OCI-LY7 (cell line): ENCODE results near the gene OR5H2.

ENCODE experiments used
- CTCF ChIP-seq: fragments of 200-600 bp; sonication (generic); conservative IDR thresholded peaks from 2 replicates; pipeline ENCODE4 v1.5.1; 2014; ENCODE audit warnings: mild to moderate bottlenecking, antibody characterized with exemption, low read length, moderate library complexity, mixed read lengths
- EZH2phosphoT487 ChIP-seq: fragments of 200-600 bp; sonication (generic); IDR thresholded peaks from 2 replicates; pipeline ENCODE4 v1.6.1; 2018; ENCODE audit warnings: low read depth, borderline replicate concordance, mild to moderate bottlenecking, mixed run types, antibody characterized with exemption, low read length, moderate library complexity, mixed read lengths

- TF ChIP-seq CTCF, result no peak
- no peak for TF ChIP-seq EZH2phosphoT487
These were observed 40.1 kb upstream of the OR5H2 start for GRCh38 chr3:98242155-98242554.
